ENCODE measurements around the gene BTN1A1.
"Not testable (repeated sequence)": the region's sequence is repeated elsewhere in the genome, so short reads cannot be mapped to it uniquely, and the experiment has no call there.

The BTN1A1 gene

DNA sequence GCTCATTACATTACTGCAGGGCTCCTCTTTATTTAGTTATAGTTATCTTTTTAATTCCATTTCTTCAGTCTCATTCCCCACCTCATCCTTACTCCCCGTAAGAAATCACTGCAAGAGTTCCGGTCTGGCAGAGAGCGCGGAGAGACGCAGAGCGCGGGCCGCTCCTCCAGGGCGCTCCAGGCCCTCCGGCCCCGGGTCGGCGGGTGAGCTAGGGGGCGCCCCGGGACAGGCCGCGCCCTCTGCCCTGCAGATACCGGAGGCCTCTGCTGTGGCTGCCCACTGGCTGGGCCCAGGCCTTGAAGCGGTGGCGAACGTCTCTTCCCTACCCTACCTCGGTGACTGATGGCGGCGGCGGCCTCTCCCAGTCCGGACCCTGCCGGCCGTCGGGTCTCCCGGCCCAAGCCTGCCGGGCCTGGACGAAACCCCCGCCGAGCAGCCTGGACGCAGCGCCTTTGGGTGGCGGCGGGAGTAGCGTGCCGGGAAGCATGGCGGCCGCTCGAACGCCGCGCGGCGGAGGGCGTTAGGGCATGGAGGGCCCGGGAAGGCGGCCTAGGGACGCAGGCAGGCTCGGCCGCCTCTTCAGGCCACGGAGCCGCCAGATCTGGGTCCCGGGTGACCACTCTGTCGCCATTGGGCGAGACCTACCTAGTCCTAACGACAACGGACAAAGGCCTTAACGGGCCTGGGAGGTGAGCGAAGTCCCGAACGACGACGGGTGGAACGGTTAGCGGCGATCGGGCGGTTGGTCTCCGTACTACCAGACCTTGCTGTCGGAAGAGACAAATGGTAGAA, 21.7 kb downstream of the BTN1A1 start:
- Histone ChIP-seq H3K36me3 (ENCODE audit: control insufficient read depth in 5 of 5, insufficient read depth in 5 of 5, low read length in 5 of 5) (no peaks in the 10 kb centered on the region), H3K27ac (ENCODE audit: low read depth, low read length) (peak overlapping the region; percentile 90), H3K9ac (ENCODE audit: low read length in 5 of 5) (peak overlapping the region; percentile 56 to 93 (median 80)), H3K4me1 (ENCODE audit: control insufficient read depth in 5 of 5, insufficient read depth in 5 of 5, low read length in 5 of 5) (peaks cover 3 to 25% (median 19%) of the 10 kb centered on the region in 5 donors), H3K9me3 (ENCODE audit: control insufficient read depth in 5 of 5, low read length in 5 of 5) (no peaks in the 10 kb centered on the region), H3K4me3 (ENCODE audit: low read depth in 1 of 5, low read length in 5 of 5) (peak overlapping the region; percentile 71 to 87 (median 80)), H3K27me3 (ENCODE audit: control insufficient read depth in 5 of 5, insufficient read depth in 4 of 5, low read length in 5 of 5) (no peaks in the 10 kb centered on the region)

DNA sequence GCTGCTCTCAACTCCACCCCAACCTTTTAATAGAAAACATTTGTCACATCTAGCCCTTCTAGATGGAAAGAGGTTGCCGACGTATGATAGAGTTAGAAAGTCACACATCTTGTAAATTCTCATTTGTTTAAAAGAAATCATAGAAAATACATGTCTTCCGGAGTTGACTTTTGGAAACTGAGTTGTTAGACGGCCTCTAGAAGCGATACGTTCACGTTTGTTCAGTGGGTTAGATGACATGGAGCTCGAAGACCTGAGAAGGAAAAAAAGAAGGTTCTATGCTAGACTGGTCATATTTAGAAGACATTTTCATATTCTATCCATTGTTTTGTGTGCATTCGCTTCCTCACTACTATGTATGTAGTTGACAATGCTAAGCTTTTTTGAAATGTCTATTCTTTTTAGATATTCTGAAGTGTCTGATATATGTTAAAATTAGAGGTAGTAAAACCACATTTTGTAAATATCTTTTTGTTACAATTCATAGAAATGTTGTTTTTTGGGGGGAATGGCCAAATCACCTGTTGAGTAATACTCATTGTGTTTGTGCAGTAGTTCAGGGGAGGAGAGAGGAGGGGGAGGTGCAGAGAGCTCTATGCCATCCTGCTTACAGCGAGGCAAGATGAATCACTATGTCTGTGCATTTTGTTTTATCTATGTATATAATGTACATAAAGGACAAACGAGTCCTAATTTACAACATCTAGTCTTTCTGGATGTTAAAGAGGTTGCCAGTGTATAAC, 22.6 kb downstream of the BTN1A1 start:
- H3K9ac ChIP-seq (ENCODE audit: low read length in 5 of 5), result peak overlapping the region in 3 of 5 donors; percentile 73 to 93 (median 80)
- not testable (repeated sequence) for H3K27me3 ChIP-seq (ENCODE audit: control insufficient read depth in 5 of 5, insufficient read depth in 4 of 5, low read length in 5 of 5)

DNA sequence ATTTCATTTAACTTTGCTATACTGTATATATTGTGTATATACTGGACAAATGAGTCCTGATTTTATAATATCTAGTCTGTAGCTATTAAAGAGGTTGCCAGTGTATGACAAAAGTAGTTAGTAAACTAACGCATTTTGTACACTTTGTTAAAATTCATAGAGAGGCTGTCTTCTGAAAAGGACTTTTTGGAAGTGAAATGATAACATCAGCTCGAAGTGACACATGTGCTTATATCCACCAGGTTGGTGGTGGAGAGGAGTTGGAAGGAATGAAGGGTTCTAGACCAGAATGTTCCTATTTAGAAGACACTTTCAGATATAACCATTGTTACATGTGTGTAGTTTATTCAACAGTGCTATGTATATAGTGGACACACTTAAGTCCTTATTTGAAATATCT, 24.2 kb downstream of the BTN1A1 start:
- not testable (repeated sequence) for H3K36me3 ChIP-seq (ENCODE audit: control insufficient read depth in 5 of 5, insufficient read depth in 5 of 5, low read length in 5 of 5); H3K27ac ChIP-seq (ENCODE audit: low read depth, low read length); H3K4me3 ChIP-seq (ENCODE audit: low read depth in 1 of 5, low read length in 5 of 5); H3K27me3 ChIP-seq (ENCODE audit: control insufficient read depth in 5 of 5, insufficient read depth in 4 of 5, low read length in 5 of 5); H3K9me3 ChIP-seq (ENCODE audit: control insufficient read depth in 5 of 5, low read length in 5 of 5); H3K9ac ChIP-seq (ENCODE audit: low read length in 5 of 5)
- H3K4me1 ChIP-seq (ENCODE audit: control insufficient read depth in 5 of 5, insufficient read depth in 5 of 5, low read length in 5 of 5), result peaks cover 3 to 25% (median 19%) of the 10 kb centered on the region in 5 donors

More for the DNA sequence above, 22.6 kb downstream of the BTN1A1 start:
- Histone ChIP-seq H3K4me3 (ENCODE audit: low read depth in 1 of 5, low read length in 5 of 5) (peak overlapping the region; percentile 64 to 87 (median 74)), H3K4me1 (ENCODE audit: control insufficient read depth in 5 of 5, insufficient read depth in 5 of 5, low read length in 5 of 5) (peaks cover 3 to 25% (median 19%) of the 10 kb centered on the region in 5 donors), H3K27ac (ENCODE audit: low read depth, low read length) (peak overlapping the region; percentile 90)
- not testable (repeated sequence) for H3K36me3 ChIP-seq (ENCODE audit: control insufficient read depth in 5 of 5, insufficient read depth in 5 of 5, low read length in 5 of 5); H3K9me3 ChIP-seq (ENCODE audit: control insufficient read depth in 5 of 5, low read length in 5 of 5)

GRCh38 chr6:26524722-26525370, 24.7 kb downstream of the BTN1A1 start:
- H3K4me1 ChIP-seq (ENCODE audit: control insufficient read depth in 5 of 5, insufficient read depth in 5 of 5, low read length in 5 of 5), result peaks cover 3 to 25% (median 19%) of the 10 kb centered on the region in 5 donors
- H3K27ac ChIP-seq (ENCODE audit: low read depth, low read length), result no peak overlapping the region
- H3K36me3 ChIP-seq (ENCODE audit: control insufficient read depth in 5 of 5, insufficient read depth in 5 of 5, low read length in 5 of 5), result no peaks in the 10 kb centered on the region
- H3K9ac ChIP-seq (ENCODE audit: low read length in 5 of 5), result no peak overlapping the region
- no peaks in the 10 kb centered on the region for H3K27me3 ChIP-seq (ENCODE audit: control insufficient read depth in 5 of 5, insufficient read depth in 4 of 5, low read length in 5 of 5)
- no peaks in the 10 kb centered on the region for H3K9me3 ChIP-seq (ENCODE audit: control insufficient read depth in 5 of 5, low read length in 5 of 5)
- H3K4me3 ChIP-seq (ENCODE audit: low read depth in 1 of 5, low read length in 5 of 5), result no peak overlapping the region

DNA sequence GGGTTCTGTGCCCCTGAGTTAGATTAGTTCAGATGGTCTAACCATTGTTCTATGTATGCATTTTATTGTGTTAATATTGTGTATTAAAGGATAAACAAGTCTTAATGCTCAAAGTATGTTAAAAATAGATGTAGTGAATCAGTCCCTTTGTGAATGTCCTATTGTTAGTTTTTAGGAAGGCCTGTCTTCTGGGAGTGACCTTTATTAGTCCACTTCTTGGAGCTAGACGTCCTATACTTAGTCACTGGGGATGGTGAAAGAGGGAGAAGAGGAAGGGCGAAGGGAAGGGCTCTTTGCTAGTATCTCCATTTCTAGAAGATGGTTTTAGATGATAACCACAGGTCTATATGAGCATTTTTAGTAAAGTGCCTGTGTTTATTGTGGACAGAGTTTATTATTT, 25.7 kb downstream of the BTN1A1 start:
- Histone ChIP-seq H3K4me3 (ENCODE audit: low read depth in 1 of 5, low read length in 5 of 5) (no peak overlapping the region), H3K36me3 (ENCODE audit: control insufficient read depth in 5 of 5, insufficient read depth in 5 of 5, low read length in 5 of 5) (no peaks in the 10 kb centered on the region), H3K4me1 (ENCODE audit: control insufficient read depth in 5 of 5, insufficient read depth in 5 of 5, low read length in 5 of 5) (peaks cover 0 to 20% (median 13%) of the 10 kb centered on the region in 5 donors), H3K27ac (ENCODE audit: low read depth, low read length) (no peak overlapping the region), H3K27me3 (ENCODE audit: control insufficient read depth in 5 of 5, insufficient read depth in 4 of 5, low read length in 5 of 5) (no peaks in the 10 kb centered on the region), H3K9ac (ENCODE audit: low read length in 5 of 5) (no peak overlapping the region), H3K9me3 (ENCODE audit: control insufficient read depth in 5 of 5, low read length in 5 of 5) (no peaks in the 10 kb centered on the region)

DNA sequence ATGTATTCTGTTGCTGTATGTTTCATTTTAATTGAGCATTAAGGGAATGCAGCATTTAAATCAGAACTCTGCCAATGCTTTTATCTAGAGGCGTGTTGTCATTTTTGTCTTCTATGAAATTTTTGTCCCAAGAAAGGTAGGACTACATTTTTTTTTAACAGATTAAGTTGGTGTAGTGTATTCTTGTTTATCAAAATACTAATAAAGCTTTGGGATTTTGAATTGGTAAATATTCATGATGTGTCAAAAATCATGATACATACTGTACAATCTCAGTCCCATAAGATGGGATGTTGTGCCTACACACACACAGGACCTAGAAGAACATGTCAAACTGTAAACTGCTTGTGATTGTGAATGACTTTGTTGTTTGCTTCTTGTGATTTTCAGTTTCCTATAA, 26.8 kb downstream of the BTN1A1 start:
- no peaks in the 10 kb centered on the region for H3K27me3 ChIP-seq (ENCODE audit: control insufficient read depth in 5 of 5, insufficient read depth in 4 of 5, low read length in 5 of 5)
- no peaks in the 10 kb centered on the region for H3K9me3 ChIP-seq (ENCODE audit: control insufficient read depth in 5 of 5, low read length in 5 of 5)
- no peak overlapping the region for H3K4me3 ChIP-seq (ENCODE audit: low read depth in 1 of 5, low read length in 5 of 5)
- no peak overlapping the region for H3K27ac ChIP-seq (ENCODE audit: low read depth, low read length)
- H3K36me3 ChIP-seq (ENCODE audit: control insufficient read depth in 5 of 5, insufficient read depth in 5 of 5, low read length in 5 of 5), result no peaks in the 10 kb centered on the region
- H3K9ac ChIP-seq (ENCODE audit: low read length in 5 of 5), result no peak overlapping the region
- H3K4me1 ChIP-seq (ENCODE audit: control insufficient read depth in 5 of 5, insufficient read depth in 5 of 5, low read length in 5 of 5), result peaks cover 0 to 15% (median 13%) of the 10 kb centered on the region in 5 donors

DNA sequence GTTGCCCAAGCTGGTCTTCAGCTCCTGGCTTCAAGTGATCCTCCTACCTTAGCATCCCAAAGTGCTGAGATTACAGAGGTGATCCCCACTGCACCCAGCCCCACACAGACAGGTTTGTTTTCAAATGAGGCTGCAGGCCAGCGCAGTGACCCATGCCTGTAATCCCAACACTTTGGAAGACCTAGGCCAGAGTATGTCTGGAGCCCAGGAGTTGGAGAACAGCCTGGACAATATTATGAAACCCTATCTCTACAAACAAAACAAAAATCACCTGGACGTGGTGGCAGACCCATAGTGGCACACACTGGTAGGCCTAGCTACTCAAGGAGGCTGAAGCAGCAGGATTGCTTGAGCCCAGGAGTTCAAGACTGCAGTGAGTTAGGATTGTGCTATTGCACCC, 30.1 kb downstream of the BTN1A1 start:
- Histone ChIP-seq H3K36me3 (ENCODE audit: control insufficient read depth in 5 of 5, insufficient read depth in 5 of 5, low read length in 5 of 5) (no peaks in the 10 kb centered on the region), H3K4me3 (ENCODE audit: low read depth in 1 of 5, low read length in 5 of 5) (no peak overlapping the region), H3K4me1 (ENCODE audit: control insufficient read depth in 5 of 5, insufficient read depth in 5 of 5, low read length in 5 of 5) (peaks cover 0 to 14% (median 4%) of the 10 kb centered on the region in 5 donors), H3K9me3 (ENCODE audit: control insufficient read depth in 5 of 5, low read length in 5 of 5) (no peaks in the 10 kb centered on the region), H3K9ac (ENCODE audit: low read length in 5 of 5) (no peak overlapping the region), H3K27me3 (ENCODE audit: control insufficient read depth in 5 of 5, insufficient read depth in 4 of 5, low read length in 5 of 5) (no peaks in the 10 kb centered on the region), H3K27ac (ENCODE audit: low read depth, low read length) (no peak overlapping the region)

GRCh38 chr6:26531897-26532296, 31.8 kb downstream of the BTN1A1 start:
- peaks cover 3 to 22% (median 13%) of the 10 kb centered on the region in 5 donors for H3K4me1 ChIP-seq (ENCODE audit: control insufficient read depth in 5 of 5, insufficient read depth in 5 of 5, low read length in 5 of 5)
- no peaks in the 10 kb centered on the region for H3K9me3 ChIP-seq (ENCODE audit: control insufficient read depth in 5 of 5, low read length in 5 of 5)
- no peaks in the 10 kb centered on the region for H3K27me3 ChIP-seq (ENCODE audit: control insufficient read depth in 5 of 5, insufficient read depth in 4 of 5, low read length in 5 of 5)
- H3K4me3 ChIP-seq (ENCODE audit: low read depth in 1 of 5, low read length in 5 of 5), result no peak overlapping the region
- no peaks in the 10 kb centered on the region for H3K36me3 ChIP-seq (ENCODE audit: control insufficient read depth in 5 of 5, insufficient read depth in 5 of 5, low read length in 5 of 5)
- no peak overlapping the region for H3K9ac ChIP-seq (ENCODE audit: low read length in 5 of 5)
- H3K27ac ChIP-seq (ENCODE audit: low read depth, low read length), result no peak overlapping the region

- H3K27me3 ChIP-seq (ENCODE audit: control insufficient read depth in 5 of 5, insufficient read depth in 4 of 5, low read length in 5 of 5), result no peaks in the 10 kb centered on the region
- H3K9me3 ChIP-seq (ENCODE audit: control insufficient read depth in 5 of 5, low read length in 5 of 5), result no peaks in the 10 kb centered on the region
- peak overlapping the region; percentile 72 to 89 (median 79) for H3K4me3 ChIP-seq (ENCODE audit: low read depth in 1 of 5, low read length in 5 of 5)
- H3K27ac ChIP-seq (ENCODE audit: low read depth, low read length), result peak overlapping the region; percentile 51
- H3K36me3 ChIP-seq (ENCODE audit: control insufficient read depth in 5 of 5, insufficient read depth in 5 of 5, low read length in 5 of 5), result no peaks in the 10 kb centered on the region
- peaks cover 8 to 29% (median 14%) of the 10 kb centered on the region in 5 donors for H3K4me1 ChIP-seq (ENCODE audit: control insufficient read depth in 5 of 5, insufficient read depth in 5 of 5, low read length in 5 of 5)
- H3K9ac ChIP-seq (ENCODE audit: low read length in 5 of 5), result peak overlapping the region; percentile 21 to 82 (median 68)
These were observed 32.8 kb downstream of the BTN1A1 start for GRCh38 chr6:26532699-26533531.
